GM23338 (cell line): ENCODE measurements around the gene SETDB1. TPM values are rescaled to one million over a fixed set of nuclear protein-coding genes. Genes with fewer than 3 reads are reported as not detected.
A peak's percentile ranks its signal among the peaks of the same experiment; 100 is the strongest.

Experiments
- ATAC-seq: fragments of 200-7000 bp; cut with Tn5 transposase; 3 replicates; pipeline ENCODE4 v1.9.1; 2020
- DNase-seq: peaks from one replicate; pipeline ENCODE4 v3.0.0-alpha.2; 2015; ENCODE audit warnings: low spot score
- H2AFZ ChIP-seq: fragments of 200-600 bp; sonication (generic); 2 replicates; pipeline ENCODE4 v1.8.0; 2016; ENCODE audit warnings: antibody characterized with exemption, mild to moderate bottlenecking, moderate library complexity
- H3F3A ChIP-seq: fragments of 200-600 bp; sonication (generic); replicated peaks from 2 replicates; pipeline ENCODE4 v1.8.0; 2017; ENCODE audit warnings: antibody characterized with exemption, mixed run types, low read depth
- H3K27ac ChIP-seq: fragments of 200-600 bp; sonication (generic); 2 replicates; pipeline ENCODE4 v1.6.1; 2016; ENCODE audit warnings: low read depth
- H3K27me3 ChIP-seq: fragments of 200-600 bp; sonication (generic); 2 replicates; pipeline ENCODE4 v1.8.0; 2016; ENCODE audit warnings: mild to moderate bottlenecking, mixed run types, moderate library complexity; ENCODE audit not compliant: insufficient read depth
- H3K36me3 ChIP-seq: fragments of 200-600 bp; sonication (generic); 2 replicates; pipeline ENCODE4 v1.8.0; 2016; ENCODE audit warnings: mild to moderate bottlenecking; ENCODE audit not compliant: insufficient read depth
- H3K4me1 ChIP-seq: fragments of 200-600 bp; sonication (generic); 2 replicates; pipeline ENCODE4 v1.8.0; 2016; ENCODE audit warnings: mild to moderate bottlenecking, moderate library complexity; ENCODE audit not compliant: insufficient read depth
- H3K4me2 ChIP-seq: fragments of 200-600 bp; sonication (generic); 2 replicates; pipeline ENCODE4 v1.7.1; 2017; ENCODE audit warnings: mixed run types
- H3K4me3 ChIP-seq: fragments of 200-600 bp; sonication (generic); 2 replicates; pipeline ENCODE4 v1.6.1; 2016; ENCODE audit warnings: mixed run types
- H3K79me2 ChIP-seq: fragments of 200-600 bp; sonication (generic); replicated peaks from 2 replicates; pipeline ENCODE4 v1.8.0; 2017; ENCODE audit warnings: mild to moderate bottlenecking; ENCODE audit not compliant: insufficient read depth
- H3K9me2 ChIP-seq: fragments of 200-600 bp; sonication (generic); 2 replicates; pipeline ENCODE4 v1.8.0; 2017; ENCODE audit not compliant: insufficient read depth
- H4K20me1 ChIP-seq: fragments of 200-600 bp; sonication (generic); replicated peaks from 2 replicates; pipeline ENCODE4 v1.8.0; 2017; ENCODE audit warnings: mild to moderate bottlenecking; ENCODE audit not compliant: insufficient read depth
- H3K27ac Mint-ChIP-seq: 2 replicates; pipeline ENCODE4 v1.8.0; 2020; ENCODE audit warnings: inconsistent platforms, mild to moderate bottlenecking, moderate library complexity, mixed read lengths
- H3K27me3 Mint-ChIP-seq: 3 replicates; pipeline ENCODE4 v1.8.0; 2022; ENCODE audit warnings: low read depth, mild to moderate bottlenecking, moderate library complexity, mixed read lengths, inconsistent platforms; ENCODE audit not compliant: insufficient read depth, poor library complexity
- H3K36me3 Mint-ChIP-seq: 3 replicates; pipeline ENCODE4 v1.8.0; 2021; ENCODE audit warnings: low read depth, mild to moderate bottlenecking, inconsistent platforms, moderate library complexity, mixed read lengths
- H3K4me1 Mint-ChIP-seq: 3 replicates; pipeline ENCODE4 v1.8.0; 2020; ENCODE audit warnings: mild to moderate bottlenecking, inconsistent platforms, mixed read lengths
- H3K4me3 Mint-ChIP-seq: 3 replicates; pipeline ENCODE4 v1.8.0; 2021; ENCODE audit warnings: moderate library complexity, mild to moderate bottlenecking, inconsistent platforms, mixed read lengths
- H3K9me3 Mint-ChIP-seq: 3 replicates; pipeline ENCODE4 v1.8.0; 2020; ENCODE audit warnings: moderate library complexity, mild to moderate bottlenecking, inconsistent platforms, mixed read lengths
- CREB1 ChIP-seq: fragments of 250-450 bp; sonication (Bioruptor Pico); IDR thresholded peaks from 2 replicates; pipeline ENCODE4 v1.5.0; 2020; ENCODE audit warnings: low read depth, mild to moderate bottlenecking, moderate library complexity
- CTCF ChIP-seq, 2 experiments: fragments of 200-600 bp in 1 of 2; sonication (generic) in 1 of 2; conservative IDR thresholded peaks; 2 replicates each; pipeline versions ENCODE4 v1.5.1 to v1.6.1; 2016 to 2017; ENCODE audit warnings: antibody characterized with exemption in 2 of 2, low read depth in 2 of 2, mild to moderate bottlenecking in 2 of 2, moderate library complexity in 1 of 2
- ETS1 ChIP-seq: IDR thresholded peaks from 2 replicates; pipeline ENCODE4 v1.6.1; 2016; ENCODE audit warnings: antibody characterized with exemption
- EZH2 ChIP-seq: fragments of 200-600 bp; sonication (generic); IDR thresholded peaks from one replicate; pipeline ENCODE4 v1.8.0; 2017; ENCODE audit warnings: antibody characterized with exemption, mild to moderate bottlenecking, low read depth; ENCODE audit not compliant: unreplicated experiment
- EZH2phosphoT487 ChIP-seq: fragments of 200-600 bp; sonication (generic); IDR thresholded peaks from one replicate; pipeline ENCODE4 v1.8.1; 2018; ENCODE audit warnings: antibody characterized with exemption; ENCODE audit not compliant: unreplicated experiment
- JUNB ChIP-seq: IDR thresholded peaks from one replicate; pipeline ENCODE4 v1.6.1; 2016; ENCODE audit warnings: antibody characterized with exemption; ENCODE audit not compliant: unreplicated experiment
- NANOG ChIP-seq: IDR thresholded peaks from 2 replicates; pipeline ENCODE4 v1.6.1; 2016; ENCODE audit warnings: antibody characterized with exemption, borderline replicate concordance
- POLR2AphosphoS5 ChIP-seq: IDR thresholded peaks from 2 replicates; pipeline ENCODE4 v1.6.1; 2016; ENCODE audit warnings: antibody characterized with exemption, low read depth
- REST ChIP-seq: IDR thresholded peaks from one replicate; pipeline ENCODE4 v1.6.1; 2018; ENCODE audit warnings: antibody characterized with exemption; ENCODE audit not compliant: unreplicated experiment
- STAT1 ChIP-seq: IDR thresholded peaks from one replicate; pipeline ENCODE4 v1.6.1; 2016; ENCODE audit warnings: antibody characterized with exemption; ENCODE audit not compliant: unreplicated experiment
- ZNF331 ChIP-seq: fragments of 250-450 bp; sonication (Bioruptor Pico); IDR thresholded peaks from 2 replicates; pipeline ENCODE4 v1.5.0; 2020; ENCODE audit warnings: low read depth, mild to moderate bottlenecking, moderate library complexity
- polyA plus RNA-seq: library from polyadenylated mRNA; unstranded; fragments of >200 nt; fragmentation: Nextera tagmentation; extraction: Ambion mirVana; gene quantifications from 2 replicates; pipeline ENCODE4 v1.2.1, GENCODE V29; 2016
- total RNA-seq: library from RNA; depleted of rRNA; stranded (reverse); fragments of >200 nt; shearing (Covaris generic); gene quantifications from 2 replicates; pipeline ENCODE4 v1.2.3, GENCODE V29; 2014

The SETDB1 gene
- total and polyA plus RNA-seq, 2 experiments from 2014 or later = 16.9 to 47.4 TPM

- TF ChIP-seq CREB1 (CRISPR knock-in tag) = no peak
- TF ChIP-seq REST = no peak
- TF ChIP-seq JUNB = no peak
- TF ChIP-seq EZH2 = no peak
- no peak for TF ChIP-seq STAT1
- TF ChIP-seq ETS1 = no peak
- no peak for TF ChIP-seq NANOG
- TF ChIP-seq CTCF (conservative IDR thresholded peaks at IDR 0.05; ENCODE audit: low read depth in 2 of 2) = no peak
- no peak for TF ChIP-seq POLR2AphosphoS5
Measured at GRCh38 chr1:150999926-151000325, 73.8 kb downstream of the SETDB1 start (continued).

- no peaks in the 10 kb centered on the region for H3K79me2 ChIP-seq
- no peak for DNase-seq
- Mint-ChIP-seq H3K27me3 (peaks cover 18% of the 10 kb centered on the region), H3K36me3 (peaks cover 5% of the 10 kb centered on the region; the same call in 2 of the 3 replicates), H3K27ac (peak overlapping the region; percentile 9), H3K9me3 (no peaks in the 10 kb centered on the region), H3K4me3 (no peak overlapping the region), H3K4me1 (peaks cover 12% of the 10 kb centered on the region)
- H3K36me3 ChIP-seq = no peaks in the 10 kb centered on the region
- H3K4me1 ChIP-seq = peaks cover 7% of the 10 kb centered on the region
- no peaks in the 10 kb centered on the region for H3K9me2 ChIP-seq
- no peak overlapping the region for H2AFZ ChIP-seq
- no peaks in the 10 kb centered on the region for H3F3A ChIP-seq
- no peak overlapping the region for H3K4me2 ChIP-seq
- H3K4me3 ChIP-seq = no peak overlapping the region
- ATAC-seq = no peak
- TF ChIP-seq ZNF331 (CRISPR knock-in tag) = no peak
- no peak for TF ChIP-seq EZH2
- TF ChIP-seq REST = no peak
- no peak for TF ChIP-seq EZH2phosphoT487
- no peak for TF ChIP-seq ETS1
- no peak for TF ChIP-seq STAT1
- H3K27me3 ChIP-seq = no peaks in the 10 kb centered on the region
- H4K20me1 ChIP-seq = no peaks in the 10 kb centered on the region
- H3K27ac ChIP-seq = 0 out of 2 replicates have a peak overlapping the region, but pooled peaks have one; percentile 33
Measured at GRCh38 chr1:151000408-151000807, 74.2 kb downstream of the SETDB1 start.
